HepG2 (cell line): Measurements from ENCODE around the gene PERP. TPM values are rescaled to one million over a fixed set of nuclear protein-coding genes. Genes with fewer than 3 reads are reported as not detected.

Source experiments
- ATF7 ChIP-seq, 2 experiments: fragments of 450-650 bp in 1 of 2; sonication (generic) in 1 of 2; formaldehyde crosslinking in 1 of 2; IDR thresholded peaks; 2 replicates each; pipeline versions ENCODE4 v1.4.0 to v1.6.1; 2016 to 2020; ENCODE audit warnings: antibody characterized with exemption in 1 of 2, mild to moderate bottlenecking in 1 of 2, missing genetic modification reagents in 1 of 2
- ATF7-NPFF ChIP-seq: sonication (generic); formaldehyde crosslinking; IDR thresholded peaks from 2 replicates; pipeline ENCODE4 v1.8.1; 2023; ENCODE audit warnings: mild to moderate bottlenecking, low read depth, missing genetic modification reagents, moderate library complexity
- JUND ChIP-seq: sonication (generic); formaldehyde crosslinking; IDR thresholded peaks from 2 replicates; pipeline ENCODE4 v1.8.0; 2022; ENCODE audit warnings: mild to moderate bottlenecking, missing genetic modification reagents
- KAT8 ChIP-seq: IDR thresholded peaks from 2 replicates; pipeline ENCODE4 v1.6.1; 2016; ENCODE audit warnings: missing genetic modification reagents, missing compliant biosample characterization
- KLF6 ChIP-seq: IDR thresholded peaks from 2 replicates; pipeline ENCODE4 v1.8.0; 2016; ENCODE audit warnings: missing biosample characterization, missing genetic modification reagents
- RERE ChIP-seq: IDR thresholded peaks from 2 replicates; pipeline ENCODE4 v1.6.1; 2016; ENCODE audit warnings: low read depth, missing genetic modification reagents, missing compliant biosample characterization
- SMAD1 ChIP-seq: sonication (generic); formaldehyde crosslinking; IDR thresholded peaks from 2 replicates; pipeline ENCODE4 v1.4.0; 2020; ENCODE audit warnings: missing genetic modification reagents, low read depth, mild to moderate bottlenecking, borderline replicate concordance
- SMARCC2 ChIP-seq: fragments of 450-650 bp; IDR thresholded peaks from 2 replicates; pipeline ENCODE4 v1.6.1; 2017; ENCODE audit warnings: antibody characterized with exemption, mild to moderate bottlenecking
- SNAI1 ChIP-seq: sonication (generic); formaldehyde crosslinking; IDR thresholded peaks from 2 replicates; pipeline ENCODE4 v1.5.0; 2020; ENCODE audit warnings: mild to moderate bottlenecking, missing genetic modification reagents, borderline replicate concordance
- TCF7L2 ChIP-seq: IDR thresholded peaks from 2 replicates; pipeline ENCODE4 v1.6.1; 2011; ENCODE audit warnings: mild to moderate bottlenecking, low read depth, low read length, moderate library complexity
- ZNF326 ChIP-seq: sonication (generic); formaldehyde crosslinking; IDR thresholded peaks from 2 replicates; pipeline ENCODE4 v1.4.0; 2020; ENCODE audit warnings: missing genetic modification reagents, borderline replicate concordance
- polyA plus RNA-seq, 8 experiments: library from polyadenylated mRNA; depleted of rRNA in 3 of 8; stranded (reverse) in 7 of 8; unstranded in 1 of 8; fragments of >200 nt; fragmentation: Illumina TruSeq in 4 of 8; extraction: Trizol in 4 of 8; gene quantifications; 2 replicates each; pipeline versions ENCODE4 v1.2.1 to v1.2.3, GENCODE V29; 2011 to 2016; ENCODE audit warnings: low read depth in 4 of 8, missing spikeins in 1 of 8, mixed read lengths in 1 of 8; ENCODE audit not compliant: insufficient read depth in 1 of 8
- total RNA-seq, 5 experiments: library from RNA; depleted of rRNA; stranded (reverse); fragments of >200 nt; fragmentation: Illumina TruSeq; extraction: Trizol; gene quantifications; 2 replicates each; pipeline ENCODE4 v1.2.3, GENCODE V29; 2016; ENCODE audit warnings: low read depth in 1 of 5
- TF ChIP-seq, protein P1 (sequence below), 2 experiments: sonication (generic) in 1 of 2; formaldehyde crosslinking in 1 of 2; IDR thresholded peaks; 2 replicates each; pipeline versions ENCODE4 v1.4.0 to v1.6.1; 2016 to 2020; ENCODE audit warnings: borderline replicate concordance in 1 of 2, low read depth in 1 of 2, mild to moderate bottlenecking in 1 of 2, missing genetic modification reagents in 1 of 2
- TF ChIP-seq, protein P2 (sequence below): sonication (generic); formaldehyde crosslinking; IDR thresholded peaks from 2 replicates; pipeline ENCODE4 v1.5.0; 2020; ENCODE audit warnings: mild to moderate bottlenecking, missing genetic modification reagents

PERP gene
- total and polyA plus RNA-seq, 2 of the 13 experiments (the other 11 are each of a cell fraction or from before 2014, with no cell fraction given): 26.0 to 53.0 TPM

DNA sequence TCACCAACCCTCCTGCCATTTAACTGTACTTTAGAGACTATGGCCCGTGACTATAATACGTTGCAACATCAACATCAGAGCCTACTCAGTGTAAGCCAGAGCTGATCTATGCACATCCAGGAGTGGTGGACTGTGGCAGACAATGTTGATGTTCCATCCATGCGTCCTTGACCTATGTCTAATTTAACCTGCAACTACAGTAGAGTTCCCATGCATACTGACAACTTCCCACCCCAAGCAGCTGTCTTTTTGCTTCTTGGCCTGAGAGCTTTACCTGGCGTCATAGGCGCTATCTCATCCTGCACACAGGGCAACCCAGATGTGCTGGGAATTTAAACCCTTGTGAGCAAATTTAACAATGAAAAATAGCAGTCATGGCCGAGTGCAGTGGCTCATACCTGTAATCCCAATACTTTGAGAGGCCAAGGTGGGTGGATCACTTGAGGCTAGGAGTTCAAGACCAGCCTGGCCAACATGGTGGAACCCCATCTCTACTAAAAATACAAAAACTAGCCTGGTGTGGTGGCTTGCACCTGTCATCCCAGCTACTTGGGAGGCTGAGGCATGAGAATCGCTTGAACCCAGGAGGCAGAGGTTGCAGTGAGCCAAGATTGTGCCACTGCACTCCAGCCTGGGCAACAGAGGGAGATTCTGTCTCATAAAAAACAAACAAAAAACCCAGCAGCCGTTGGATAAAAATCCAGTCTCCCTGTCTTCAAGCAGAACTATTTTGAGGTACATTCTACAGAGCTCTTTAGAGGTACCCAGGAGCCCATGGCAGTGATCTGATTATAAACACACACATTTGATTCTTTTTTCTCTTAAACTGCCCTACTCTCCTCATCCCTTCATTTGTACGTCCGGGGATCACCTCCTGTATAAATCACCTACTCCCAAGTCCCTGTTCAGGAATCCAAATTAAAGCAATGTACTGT, 22.0 kb downstream of the PERP start (continued):
- TF ChIP-seq RERE (CRISPR knock-in tag) (no peak), ATF7 (IDR thresholded peaks at IDR 0.05) (no peak), ATF7 (CRISPR knock-in tag; IDR thresholded peaks at IDR 0.05) (0 out of 2 replicates have a peak, but pooled peaks have one; percentile 26), JUND (CRISPR knock-in tag) (peak; percentile 78), SMARCC2 (no peak), KAT8 (CRISPR knock-in tag) (peak; percentile 77), SMAD1 (no peak), SNAI1 (CRISPR knock-in tag) (peak; percentile 68; the same call in 1 of the 2 replicates), TCF7L2 (no peak), KLF6 (CRISPR knock-in tag) (peak; percentile 89; the same call in 1 of the 2 replicates), ZNF326 (CRISPR knock-in tag) (no peak), ATF7-NPFF (CRISPR knock-in tag) (0 out of 2 replicates have a peak, but pooled peaks have one; percentile 31)
- TF ChIP-seq, protein P1, sequence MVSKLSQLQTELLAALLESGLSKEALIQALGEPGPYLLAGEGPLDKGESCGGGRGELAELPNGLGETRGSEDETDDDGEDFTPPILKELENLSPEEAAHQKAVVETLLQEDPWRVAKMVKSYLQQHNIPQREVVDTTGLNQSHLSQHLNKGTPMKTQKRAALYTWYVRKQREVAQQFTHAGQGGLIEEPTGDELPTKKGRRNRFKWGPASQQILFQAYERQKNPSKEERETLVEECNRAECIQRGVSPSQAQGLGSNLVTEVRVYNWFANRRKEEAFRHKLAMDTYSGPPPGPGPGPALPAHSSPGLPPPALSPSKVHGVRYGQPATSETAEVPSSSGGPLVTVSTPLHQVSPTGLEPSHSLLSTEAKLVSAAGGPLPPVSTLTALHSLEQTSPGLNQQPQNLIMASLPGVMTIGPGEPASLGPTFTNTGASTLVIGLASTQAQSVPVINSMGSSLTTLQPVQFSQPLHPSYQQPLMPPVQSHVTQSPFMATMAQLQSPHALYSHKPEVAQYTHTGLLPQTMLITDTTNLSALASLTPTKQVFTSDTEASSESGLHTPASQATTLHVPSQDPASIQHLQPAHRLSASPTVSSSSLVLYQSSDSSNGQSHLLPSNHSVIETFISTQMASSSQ (IDR thresholded peaks at IDR 0.05; ENCODE audit: low read depth): no peak; the same call in 1 of the 2 replicates
- TF ChIP-seq, protein P1 (CRISPR knock-in tag; IDR thresholded peaks at IDR 0.05; ENCODE audit: borderline replicate concordance): no peak
- TF ChIP-seq, protein P2, sequence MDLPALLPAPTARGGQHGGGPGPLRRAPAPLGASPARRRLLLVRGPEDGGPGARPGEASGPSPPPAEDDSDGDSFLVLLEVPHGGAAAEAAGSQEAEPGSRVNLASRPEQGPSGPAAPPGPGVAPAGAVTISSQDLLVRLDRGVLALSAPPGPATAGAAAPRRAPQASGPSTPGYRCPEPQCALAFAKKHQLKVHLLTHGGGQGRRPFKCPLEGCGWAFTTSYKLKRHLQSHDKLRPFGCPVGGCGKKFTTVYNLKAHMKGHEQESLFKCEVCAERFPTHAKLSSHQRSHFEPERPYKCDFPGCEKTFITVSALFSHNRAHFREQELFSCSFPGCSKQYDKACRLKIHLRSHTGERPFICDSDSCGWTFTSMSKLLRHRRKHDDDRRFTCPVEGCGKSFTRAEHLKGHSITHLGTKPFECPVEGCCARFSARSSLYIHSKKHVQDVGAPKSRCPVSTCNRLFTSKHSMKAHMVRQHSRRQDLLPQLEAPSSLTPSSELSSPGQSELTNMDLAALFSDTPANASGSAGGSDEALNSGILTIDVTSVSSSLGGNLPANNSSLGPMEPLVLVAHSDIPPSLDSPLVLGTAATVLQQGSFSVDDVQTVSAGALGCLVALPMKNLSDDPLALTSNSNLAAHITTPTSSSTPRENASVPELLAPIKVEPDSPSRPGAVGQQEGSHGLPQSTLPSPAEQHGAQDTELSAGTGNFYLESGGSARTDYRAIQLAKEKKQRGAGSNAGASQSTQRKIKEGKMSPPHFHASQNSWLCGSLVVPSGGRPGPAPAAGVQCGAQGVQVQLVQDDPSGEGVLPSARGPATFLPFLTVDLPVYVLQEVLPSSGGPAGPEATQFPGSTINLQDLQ: no peak
